Measurements from ENCODE around the gene NUP43. TPM values are rescaled to one million over a fixed set of nuclear protein-coding genes. Genes with fewer than 3 reads are reported as not detected.

Gene NUP43
- total RNA-seq, 5 donors from 2014 or later (not counting 1 experiment from before 2014, with no cell fraction given), result 14.6 to 53.5 (median 46.0) TPM

- H3K9me3 Mint-ChIP-seq, result no peaks in the 10 kb centered on the region
- H3K4me3 Mint-ChIP-seq, result no peak overlapping the region
- Histone ChIP-seq H3K27me3 (replicated peaks in 1 of 2; ENCODE audit: control insufficient read depth in 2 of 2, extremely low read depth in 1 of 2, insufficient read depth in 2 of 2, low read length in 1 of 2) (no peaks in the 10 kb centered on the region), H3K4me1 (ENCODE audit: control insufficient read depth in 1 of 2, extremely low read depth in 1 of 2, insufficient read depth in 2 of 2, low read length in 2 of 2) (peaks cover 5 to 10% of the 10 kb centered on the region in 2 experiments), H3K36me3 (ENCODE audit: control insufficient read depth in 2 of 2, extremely low read depth in 1 of 2, insufficient read depth in 1 of 2, low read length in 1 of 2) (peaks cover 14 to 69% of the 10 kb centered on the region in 2 donors), H3K4me3 (ENCODE audit: control insufficient read depth in 1 of 2, extremely low read depth in 1 of 2, low read length in 1 of 2) (no peak overlapping the region), H3K9me3 (no peaks in the 10 kb centered on the region), H3K27ac (ENCODE audit: low read length) (no peak overlapping the region)
- no peaks in the 10 kb centered on the region for H3K27me3 Mint-ChIP-seq
- no peak overlapping the region for H3K27ac Mint-ChIP-seq
- ChIA-PET CTCF (interaction anchor here in 1 of 2 donors (1.2 kb wide), 1 partner anchor 12 kb away, joined by 4 read pairs; no protein-coding TSS in a partner anchor), POLR2A (interaction anchor here in 1 of 2 donors (0.9 kb wide), 1 partner anchor 45 kb away, joined by 3 read pairs; no protein-coding TSS in a partner anchor)
- H3K4me1 Mint-ChIP-seq, result peaks cover 11 to 13% (median 13%) of the 10 kb centered on the region in 3 donors
- H3K36me3 Mint-ChIP-seq, result peaks cover 27% of the 10 kb centered on the region
- DNase-seq, result no peak
- 100% methylated on average over 2 of the region's 2 CpGs for WGBS (ENCODE audit: insufficient coverage)
- ATAC-seq (replicated peaks in 1 of 4), result no peak
Observed at GRCh38 chr6:149733089-149733720, 13.1 kb downstream of the NUP43 start.

GRCh38 chr6:149729824-149730223 is 16.5 kb downstream of the NUP43 start:
- no peak overlapping the region for H3K4me3 Mint-ChIP-seq
- Histone ChIP-seq H3K27me3 (replicated peaks in 1 of 2; ENCODE audit: control insufficient read depth in 2 of 2, extremely low read depth in 1 of 2, insufficient read depth in 2 of 2, low read length in 1 of 2) (no peaks in the 10 kb centered on the region), H3K27ac (ENCODE audit: low read length) (no peak overlapping the region), H3K36me3 (ENCODE audit: control insufficient read depth in 2 of 2, extremely low read depth in 1 of 2, insufficient read depth in 1 of 2, low read length in 1 of 2) (peaks cover 10 to 55% of the 10 kb centered on the region in 2 donors), H3K9me3 (no peaks in the 10 kb centered on the region), H3K4me3 (ENCODE audit: control insufficient read depth in 1 of 2, extremely low read depth in 1 of 2, low read length in 1 of 2) (no peak overlapping the region), H3K4me1 (ENCODE audit: control insufficient read depth in 1 of 2, extremely low read depth in 1 of 2, insufficient read depth in 2 of 2, low read length in 2 of 2) (peaks cover 10 to 13% of the 10 kb centered on the region in 2 experiments)
- CTCF ChIA-PET, result no interaction called here
- no peaks in the 10 kb centered on the region for H3K9me3 Mint-ChIP-seq
- H3K27me3 Mint-ChIP-seq, result no peaks in the 10 kb centered on the region
- H3K4me1 Mint-ChIP-seq, result peaks cover 17 to 18% (median 18%) of the 10 kb centered on the region in 3 donors
- no peak for DNase-seq
- peak overlapping the region; percentile 48 to 94 for H3K27ac Mint-ChIP-seq
- POLR2A ChIA-PET, result no interaction called here
- no peak for ATAC-seq (replicated peaks in 1 of 4)
- 83% methylated on average over 2 of the region's 8 CpGs for WGBS (ENCODE audit: insufficient coverage)
- peaks cover 20% of the 10 kb centered on the region for H3K36me3 Mint-ChIP-seq

- no peak for DNase-seq
- POLR2A ChIA-PET, result interaction anchor here in 1 of 2 donors (0.6 kb wide), 2 partner anchors 16 to 17 kb away, joined by 3 read pairs; no protein-coding TSS in a partner anchor
- WGBS (ENCODE audit: insufficient coverage), result 54% methylated on average over 3 of the region's 5 CpGs
- peaks cover 10 to 50% of the 10 kb centered on the region in 2 donors for H3K36me3 ChIP-seq (ENCODE audit: control insufficient read depth in 2 of 2, extremely low read depth in 1 of 2, insufficient read depth in 1 of 2, low read length in 1 of 2)
- no peaks in the 10 kb centered on the region for H3K27me3 ChIP-seq (replicated peaks in 1 of 2; ENCODE audit: control insufficient read depth in 2 of 2, extremely low read depth in 1 of 2, insufficient read depth in 2 of 2, low read length in 1 of 2)
- CTCF ChIA-PET, result interaction anchor here (0.6 kb wide), 2 partner anchors 17 to 21 kb away, joined by 4 to 5 read pairs; no protein-coding TSS in a partner anchor
- Mint-ChIP-seq H3K9me3 (no peaks in the 10 kb centered on the region), H3K4me1 (peaks cover 22 to 23% (median 22%) of the 10 kb centered on the region in 3 donors), H3K4me3 (peak overlapping the region in 2 of 3 donors; percentile 8 to 71), H3K36me3 (peaks cover 22% of the 10 kb centered on the region), H3K27ac (peak overlapping the region; percentile 69 to 94), H3K27me3 (no peaks in the 10 kb centered on the region)
- ATAC-seq (replicated peaks in 1 of 4), result peak in 1 of 4 experiments; percentile 30
- H3K27ac ChIP-seq (ENCODE audit: low read length), result no peak overlapping the region
- no peaks in the 10 kb centered on the region for H3K9me3 ChIP-seq
- peak overlapping the region in 1 of 2 donors; percentile 33 for H3K4me3 ChIP-seq (ENCODE audit: control insufficient read depth in 1 of 2, extremely low read depth in 1 of 2, low read length in 1 of 2)
- H3K4me1 ChIP-seq (ENCODE audit: control insufficient read depth in 1 of 2, extremely low read depth in 1 of 2, insufficient read depth in 2 of 2, low read length in 2 of 2), result peaks cover 10 to 13% of the 10 kb centered on the region in 2 experiments
Observed at GRCh38 chr6:149728499-149729234, 17.7 kb downstream of the NUP43 start.

GRCh38 chr6:149727793-149728498 is 18.4 kb downstream of the NUP43 start:
- H3K4me3 Mint-ChIP-seq, result peak overlapping the region in 2 of 3 donors; percentile 8 to 71
- DNase-seq (no peak), ATAC-seq (replicated peaks in 1 of 4) (peak; percentile 27 to 73 (median 50))
- Histone ChIP-seq H3K4me3 (ENCODE audit: control insufficient read depth in 1 of 2, extremely low read depth in 1 of 2, low read length in 1 of 2) (peak overlapping the region in 1 of 2 donors; percentile 33), H3K4me1 (ENCODE audit: control insufficient read depth in 1 of 2, extremely low read depth in 1 of 2, insufficient read depth in 2 of 2, low read length in 2 of 2) (peaks cover 10 to 13% of the 10 kb centered on the region in 2 experiments), H3K27me3 (replicated peaks in 1 of 2; ENCODE audit: control insufficient read depth in 2 of 2, extremely low read depth in 1 of 2, insufficient read depth in 2 of 2, low read length in 1 of 2) (no peaks in the 10 kb centered on the region), H3K36me3 (ENCODE audit: control insufficient read depth in 2 of 2, extremely low read depth in 1 of 2, insufficient read depth in 1 of 2, low read length in 1 of 2) (peaks cover 10 to 47% of the 10 kb centered on the region in 2 donors), H3K9me3 (no peaks in the 10 kb centered on the region), H3K27ac (ENCODE audit: low read length) (peak overlapping the region; percentile 8)
- H3K27me3 Mint-ChIP-seq, result no peaks in the 10 kb centered on the region
- ChIA-PET POLR2A (interaction anchor here in 1 of 2 donors (0.6 kb wide), 1 partner anchor 18 kb away, joined by 3 read pairs; no protein-coding TSS in a partner anchor), CTCF (interaction anchor here in 1 of 2 donors (0.5 to 0.6 kb wide), 2 partner anchors 17 kb away, joined by 4 read pairs; no protein-coding TSS in a partner anchor)
- H3K27ac Mint-ChIP-seq, result peak overlapping the region; percentile 69 to 94
- WGBS (ENCODE audit: insufficient coverage), result no CpG with 5 or more reads among the region's 4 CpGs
- peaks cover 22 to 24% (median 22%) of the 10 kb centered on the region in 3 donors for H3K4me1 Mint-ChIP-seq
- peaks cover 22% of the 10 kb centered on the region for H3K36me3 Mint-ChIP-seq
- no peaks in the 10 kb centered on the region for H3K9me3 Mint-ChIP-seq

GRCh38 chr6:149725785-149726184 is 20.5 kb downstream of the NUP43 start:
- H3K27ac Mint-ChIP-seq, result no peak overlapping the region
- ATAC-seq (replicated peaks in 1 of 4) (no peak), DNase-seq (no peak)
- WGBS (ENCODE audit: insufficient coverage), result 92% methylated on average over 3 of the region's 3 CpGs
- H3K9me3 Mint-ChIP-seq, result no peaks in the 10 kb centered on the region
- no peak overlapping the region for H3K4me3 Mint-ChIP-seq
- CTCF ChIA-PET, result no interaction called here
- peaks cover 22 to 24% (median 22%) of the 10 kb centered on the region in 3 donors for H3K4me1 Mint-ChIP-seq
- Histone ChIP-seq H3K27me3 (replicated peaks in 1 of 2; ENCODE audit: control insufficient read depth in 2 of 2, extremely low read depth in 1 of 2, insufficient read depth in 2 of 2, low read length in 1 of 2) (no peaks in the 10 kb centered on the region), H3K4me1 (ENCODE audit: control insufficient read depth in 1 of 2, extremely low read depth in 1 of 2, insufficient read depth in 2 of 2, low read length in 2 of 2) (peaks cover 10 to 13% of the 10 kb centered on the region in 2 experiments), H3K4me3 (ENCODE audit: control insufficient read depth in 1 of 2, extremely low read depth in 1 of 2, low read length in 1 of 2) (no peak overlapping the region), H3K9me3 (no peaks in the 10 kb centered on the region), H3K36me3 (ENCODE audit: control insufficient read depth in 2 of 2, extremely low read depth in 1 of 2, insufficient read depth in 1 of 2, low read length in 1 of 2) (peaks cover 6 to 39% of the 10 kb centered on the region in 2 donors), H3K27ac (ENCODE audit: low read length) (no peak overlapping the region)
- no peaks in the 10 kb centered on the region for H3K27me3 Mint-ChIP-seq
- peaks cover 18% of the 10 kb centered on the region for H3K36me3 Mint-ChIP-seq
- POLR2A ChIA-PET, result no interaction called here

Data from T-cell (primary cell).